IMR-90 (cell line): ENCODE data around the gene CPNE4.

Source experiments
- CEBPB ChIP-seq: IDR thresholded peaks from 2 replicates; pipeline ENCODE4 v1.6.1; 2012; ENCODE audit warnings: low read depth, low read length, improper control_type of control experiment
- CHD1 ChIP-seq: IDR thresholded peaks from 2 replicates; pipeline ENCODE4 v1.6.1; 2012; ENCODE audit warnings: low read depth, low read length, improper control_type of control experiment
- MAZ ChIP-seq: IDR thresholded peaks from 2 replicates; pipeline ENCODE4 v1.6.1; 2012; ENCODE audit warnings: low read depth, mild to moderate bottlenecking, low read length, improper control_type of control experiment, moderate library complexity, borderline replicate concordance
- MXI1 ChIP-seq: IDR thresholded peaks from 2 replicates; pipeline ENCODE4 v1.6.1; 2012; ENCODE audit warnings: low read depth, mild to moderate bottlenecking, low read length, moderate library complexity, borderline replicate concordance
- NFE2L2 ChIP-seq: fragments of 150-350 bp; IDR thresholded peaks from 2 replicates; pipeline ENCODE4 v1.6.1; 2016; ENCODE audit warnings: low read depth, mild to moderate bottlenecking, low read length
- POLR2A ChIP-seq: IDR thresholded peaks from 2 replicates; pipeline ENCODE4 v1.6.1; 2012; ENCODE audit warnings: mild to moderate bottlenecking, low read depth, low read length
- RFX5 ChIP-seq: IDR thresholded peaks from 2 replicates; pipeline ENCODE4 v1.8.0; 2012; ENCODE audit warnings: low read depth, mild to moderate bottlenecking, low read length, moderate library complexity
- SMC3 ChIP-seq: fragments of 150-350 bp; IDR thresholded peaks from 2 replicates; pipeline ENCODE4 v1.6.1; 2016; ENCODE audit warnings: low read depth, mild to moderate bottlenecking, antibody characterized with exemption, low read length, moderate library complexity
- TF ChIP-seq, protein P1 (sequence below): conservative IDR thresholded peaks from 2 replicates; pipeline ENCODE4 v1.5.1; 2012; ENCODE audit warnings: mild to moderate bottlenecking, low read depth, low read length, improper control_type of control experiment

DNA sequence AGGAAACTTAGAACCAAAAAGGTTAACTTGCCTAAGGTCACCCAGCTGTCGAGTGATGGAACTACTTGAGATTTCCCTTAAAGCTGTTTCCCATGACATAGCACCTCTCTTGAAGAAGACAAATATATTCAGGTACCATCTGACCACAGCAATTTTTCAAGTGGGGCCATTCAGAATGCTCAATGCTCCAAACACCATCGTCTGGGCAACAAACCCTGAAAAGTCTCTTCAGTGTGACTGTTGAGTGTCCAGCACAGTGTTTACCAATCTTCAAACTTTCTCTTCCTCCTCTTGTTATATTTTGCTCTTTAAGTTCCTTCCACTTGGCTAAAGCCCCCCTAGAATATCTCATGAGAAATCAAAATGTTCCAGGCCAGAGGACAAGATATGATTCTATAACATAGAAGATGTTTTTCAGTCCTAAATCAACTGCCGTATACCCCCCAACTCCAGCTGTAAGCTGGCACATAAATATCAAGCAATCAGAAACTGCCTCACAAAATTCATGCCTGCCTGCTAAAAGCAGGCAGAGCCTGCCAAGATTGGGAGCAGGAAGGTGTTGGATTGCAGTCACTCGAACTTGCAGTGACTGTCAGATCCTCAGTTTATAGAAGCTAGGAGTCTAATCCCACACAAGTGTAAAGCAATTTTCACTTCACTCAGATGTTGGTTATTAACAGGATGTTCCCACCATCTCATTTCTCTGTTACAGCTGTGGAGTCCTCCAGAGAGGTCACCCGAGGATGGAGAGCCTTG lies 301.6 kb downstream of the CPNE4 start:
- TF ChIP-seq, protein P1, sequence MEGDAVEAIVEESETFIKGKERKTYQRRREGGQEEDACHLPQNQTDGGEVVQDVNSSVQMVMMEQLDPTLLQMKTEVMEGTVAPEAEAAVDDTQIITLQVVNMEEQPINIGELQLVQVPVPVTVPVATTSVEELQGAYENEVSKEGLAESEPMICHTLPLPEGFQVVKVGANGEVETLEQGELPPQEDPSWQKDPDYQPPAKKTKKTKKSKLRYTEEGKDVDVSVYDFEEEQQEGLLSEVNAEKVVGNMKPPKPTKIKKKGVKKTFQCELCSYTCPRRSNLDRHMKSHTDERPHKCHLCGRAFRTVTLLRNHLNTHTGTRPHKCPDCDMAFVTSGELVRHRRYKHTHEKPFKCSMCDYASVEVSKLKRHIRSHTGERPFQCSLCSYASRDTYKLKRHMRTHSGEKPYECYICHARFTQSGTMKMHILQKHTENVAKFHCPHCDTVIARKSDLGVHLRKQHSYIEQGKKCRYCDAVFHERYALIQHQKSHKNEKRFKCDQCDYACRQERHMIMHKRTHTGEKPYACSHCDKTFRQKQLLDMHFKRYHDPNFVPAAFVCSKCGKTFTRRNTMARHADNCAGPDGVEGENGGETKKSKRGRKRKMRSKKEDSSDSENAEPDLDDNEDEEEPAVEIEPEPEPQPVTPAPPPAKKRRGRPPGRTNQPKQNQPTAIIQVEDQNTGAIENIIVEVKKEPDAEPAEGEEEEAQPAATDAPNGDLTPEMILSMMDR, result no peak
- TF ChIP-seq CEBPB (no peak), POLR2A (no peak), MXI1 (no peak), RFX5 (no peak), NFE2L2 (no peak), MAZ (no peak), SMC3 (no peak), CHD1 (no peak)
